GM12892 (cell line): ENCODE measurements around the gene GLIPR1L2.

Experiments used
- POLR2A ChIP-seq: IDR thresholded peaks from 2 replicates; pipeline ENCODE4 v1.6.1; 2011; ENCODE audit warnings: low read depth, low read length, control low read depth
- POLR2AphosphoS5 ChIP-seq: IDR thresholded peaks from 2 replicates; pipeline ENCODE4 v1.6.1; 2011; ENCODE audit warnings: low read depth, low read length, control low read depth
- TAF1 ChIP-seq: IDR thresholded peaks from 2 replicates; pipeline ENCODE4 v1.6.1; 2011; ENCODE audit warnings: low read depth, mild to moderate bottlenecking, control low read depth, low read length, borderline replicate concordance

DNA sequence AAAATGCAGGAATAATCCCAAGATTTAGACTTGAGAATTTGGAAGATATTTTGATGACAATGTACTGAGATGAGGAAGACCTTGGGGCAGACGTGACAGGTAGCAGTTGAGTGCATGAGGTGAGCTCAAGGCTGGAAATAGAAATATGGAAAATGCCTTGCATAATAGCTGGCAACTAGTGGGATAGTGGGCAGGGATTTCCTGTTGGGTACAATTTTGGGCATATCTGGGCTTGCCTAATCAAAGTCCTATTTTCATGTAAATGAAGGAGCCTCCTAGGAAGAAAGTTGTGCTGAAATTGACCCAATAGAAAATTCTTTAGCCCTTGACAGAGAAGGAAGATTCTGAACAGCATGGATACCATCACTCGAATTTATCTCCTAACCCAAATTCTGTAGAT is 83.2 kb downstream of the GLIPR1L2 start:
- TF ChIP-seq POLR2AphosphoS5, result no peak
- TF ChIP-seq POLR2A, result no peak
- no peak for TF ChIP-seq TAF1
